Upper lobe of right lung (tissue), 1 donor: ENCODE results near the gene TSPO. TPM values are rescaled to one million over a fixed set of nuclear protein-coding genes. Genes with fewer than 3 reads are reported as not detected.

Experiments
- ATAC-seq: fragments of 200-7000 bp; cut with Tn5 transposase; one replicate; pipeline ENCODE4 v1.9.1; 2020; ENCODE audit warnings: mild to moderate bottlenecking, moderate library complexity
- DNase-seq: peaks from one replicate; pipeline ENCODE4 v3.0.0-alpha.2; 2020
- H3K27ac ChIP-seq: fragments of 200-600 bp; one replicate; pipeline ENCODE4 v1.8.0; 2022
- H3K27me3 ChIP-seq: fragments of 200-600 bp; one replicate; pipeline ENCODE4 v1.8.0; 2022; ENCODE audit warnings: mild to moderate bottlenecking
- H3K36me3 ChIP-seq: fragments of 200-600 bp; one replicate; pipeline ENCODE4 v1.8.0; 2022
- H3K4me1 ChIP-seq: fragments of 200-600 bp; one replicate; pipeline ENCODE4 v1.8.0; 2022
- H3K4me3 ChIP-seq: fragments of 200-600 bp; one replicate; pipeline ENCODE4 v1.8.0; 2022; ENCODE audit warnings: mild to moderate bottlenecking
- H3K9me3 ChIP-seq: fragments of 200-600 bp; one replicate; pipeline ENCODE4 v1.8.0; 2022
- intact Hi-C: fragments of 100-400 bp; cut with DNase I; formaldehyde crosslinking; loops from one replicate; pipeline ENCODE4 v1.11.0; 2022
- total RNA-seq: library from RNA; stranded (reverse); fragmentation: NEBNext Ultra II Directional; extraction: Animal tissue kit (Norgen Biotek cat#: 25700); gene quantifications from one replicate; pipeline ENCODE4 v1.2.1, GENCODE V29; 2021
- TF ChIP-seq, protein P1 (sequence below): fragments of 200-600 bp; IDR thresholded peaks from one replicate; pipeline ENCODE4 v1.8.0; 2022; ENCODE audit warnings: antibody characterized with exemption
- donor health status: DM: no; HTN: yes; CAD: no; lungs with severe emphysema.

Gene TSPO
- total RNA-seq, 1 donor from 2014 or later = 185 TPM

DNA sequence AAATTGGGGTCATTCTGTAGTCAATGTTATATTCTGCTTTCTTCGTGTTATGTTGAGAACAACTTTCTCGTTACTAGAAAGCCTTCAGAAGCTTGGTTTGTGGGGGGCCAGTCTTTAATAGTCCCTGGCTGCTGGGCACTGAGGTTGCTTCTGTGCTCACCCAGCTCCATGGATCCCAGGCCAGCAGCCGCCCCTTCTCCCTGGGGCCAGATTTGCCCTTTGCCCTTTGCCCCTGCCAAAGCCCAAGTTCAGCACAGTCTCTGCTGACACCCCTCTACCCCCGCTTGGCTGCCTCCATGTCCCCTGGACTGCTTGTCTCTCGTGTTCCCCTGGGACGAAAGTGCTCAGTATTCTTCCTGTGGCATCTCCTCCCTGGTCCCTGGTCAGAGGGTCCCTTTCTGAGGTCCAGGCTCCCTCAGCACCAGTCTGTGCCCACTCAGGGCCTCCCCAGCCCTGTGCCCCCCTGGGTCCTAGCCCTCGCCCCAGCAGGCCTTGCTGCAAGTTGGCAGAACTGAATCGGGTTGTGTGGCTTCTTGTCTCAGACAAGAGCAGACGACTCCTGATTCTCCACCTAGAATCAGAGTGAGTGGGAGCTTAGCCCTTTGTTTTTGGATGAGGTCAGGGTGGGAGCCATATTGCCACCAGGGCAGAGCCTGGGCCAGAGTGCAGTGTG, 6.7 kb downstream of the TSPO start:
- DNase-seq = no peak
- no peak for ATAC-seq
- TF ChIP-seq, protein P1, sequence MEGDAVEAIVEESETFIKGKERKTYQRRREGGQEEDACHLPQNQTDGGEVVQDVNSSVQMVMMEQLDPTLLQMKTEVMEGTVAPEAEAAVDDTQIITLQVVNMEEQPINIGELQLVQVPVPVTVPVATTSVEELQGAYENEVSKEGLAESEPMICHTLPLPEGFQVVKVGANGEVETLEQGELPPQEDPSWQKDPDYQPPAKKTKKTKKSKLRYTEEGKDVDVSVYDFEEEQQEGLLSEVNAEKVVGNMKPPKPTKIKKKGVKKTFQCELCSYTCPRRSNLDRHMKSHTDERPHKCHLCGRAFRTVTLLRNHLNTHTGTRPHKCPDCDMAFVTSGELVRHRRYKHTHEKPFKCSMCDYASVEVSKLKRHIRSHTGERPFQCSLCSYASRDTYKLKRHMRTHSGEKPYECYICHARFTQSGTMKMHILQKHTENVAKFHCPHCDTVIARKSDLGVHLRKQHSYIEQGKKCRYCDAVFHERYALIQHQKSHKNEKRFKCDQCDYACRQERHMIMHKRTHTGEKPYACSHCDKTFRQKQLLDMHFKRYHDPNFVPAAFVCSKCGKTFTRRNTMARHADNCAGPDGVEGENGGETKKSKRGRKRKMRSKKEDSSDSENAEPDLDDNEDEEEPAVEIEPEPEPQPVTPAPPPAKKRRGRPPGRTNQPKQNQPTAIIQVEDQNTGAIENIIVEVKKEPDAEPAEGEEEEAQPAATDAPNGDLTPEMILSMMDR = no peak
- H3K27ac ChIP-seq = no peak overlapping the region
- H3K27me3 ChIP-seq = no peaks in the 10 kb centered on the region
- no peak overlapping the region for H3K4me3 ChIP-seq
- intact Hi-C loops = no loop called here
- H3K36me3 ChIP-seq = peaks cover 20% of the 10 kb centered on the region
- H3K4me1 ChIP-seq = peaks cover 7% of the 10 kb centered on the region
- no peaks in the 10 kb centered on the region for H3K9me3 ChIP-seq

GRCh38 chr22:43158778-43159483, 7.6 kb downstream of the TSPO start:
- intact Hi-C loops = no loop called here
- DNase-seq (no peak), ATAC-seq (no peak)
- Histone ChIP-seq H3K27ac (no peak overlapping the region), H3K9me3 (no peaks in the 10 kb centered on the region), H3K36me3 (peaks cover 22% of the 10 kb centered on the region), H3K4me3 (no peak overlapping the region), H3K4me1 (peaks cover 12% of the 10 kb centered on the region), H3K27me3 (no peaks in the 10 kb centered on the region)
- TF ChIP-seq, protein P1 = no peak

GRCh38 chr22:43159484-43160178, 8.3 kb downstream of the TSPO start:
- Histone ChIP-seq H3K4me3 (no peak overlapping the region), H3K27ac (no peak overlapping the region), H3K36me3 (peaks cover 22% of the 10 kb centered on the region), H3K9me3 (no peaks in the 10 kb centered on the region), H3K4me1 (peaks cover 13% of the 10 kb centered on the region), H3K27me3 (no peaks in the 10 kb centered on the region)
- ATAC-seq (peak; percentile 37), DNase-seq (no peak)
- intact Hi-C loops = no loop called here
- TF ChIP-seq, protein P1 = peak; percentile 32

DNA sequence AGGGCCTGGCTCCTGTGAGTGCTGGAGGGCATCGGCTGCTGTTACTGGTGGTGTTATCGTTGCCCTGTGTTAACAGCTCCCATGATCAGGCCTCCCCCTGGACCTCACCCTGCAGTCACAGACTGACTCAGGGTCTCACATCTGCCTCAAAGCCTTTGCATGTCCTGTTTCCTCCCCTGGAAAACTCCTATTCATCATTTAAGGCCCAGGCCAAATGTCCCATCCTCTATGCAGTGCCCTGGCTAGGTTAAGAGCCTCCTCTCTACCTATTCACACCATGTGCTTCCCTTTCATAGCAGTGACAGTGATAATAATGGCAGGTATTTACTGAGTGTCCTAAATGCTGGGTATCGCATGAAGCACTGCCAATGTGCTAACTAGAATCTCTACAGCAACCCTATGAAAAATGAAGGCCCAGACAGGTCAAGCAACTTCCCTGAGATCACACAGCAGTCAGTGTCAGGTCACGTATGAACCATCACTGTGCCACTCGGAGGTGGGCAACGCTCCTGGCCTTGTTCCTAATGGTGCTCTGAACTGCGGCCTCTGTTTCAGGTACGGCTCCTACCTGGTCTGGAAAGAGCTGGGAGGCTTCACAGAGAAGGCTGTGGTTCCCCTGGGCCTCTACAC, 9.3 kb downstream of the TSPO start:
- ATAC-seq (no peak), DNase-seq (no peak)
- Histone ChIP-seq H3K9me3 (no peaks in the 10 kb centered on the region), H3K4me1 (peaks cover 18% of the 10 kb centered on the region), H3K27me3 (no peaks in the 10 kb centered on the region), H3K4me3 (no peak overlapping the region), H3K36me3 (peaks cover 22% of the 10 kb centered on the region), H3K27ac (no peak overlapping the region)
- TF ChIP-seq, protein P1 = no peak
- intact Hi-C loops = no loop called here

GRCh38 chr22:43162412-43163150, 11.2 kb downstream of the TSPO start:
- Histone ChIP-seq H3K9me3 (no peaks in the 10 kb centered on the region), H3K27me3 (no peaks in the 10 kb centered on the region), H3K4me3 (no peak overlapping the region), H3K36me3 (peaks cover 25% of the 10 kb centered on the region), H3K27ac (no peak overlapping the region), H3K4me1 (peaks cover 18% of the 10 kb centered on the region)
- intact Hi-C loops = no loop called here
- DNase-seq (no peak), ATAC-seq (no peak)
- TF ChIP-seq, protein P1 = no peak
